Upper lobe of right lung (tissue), 1 donor: ENCODE data around the gene TULP1. TPM values are rescaled to one million over a fixed set of nuclear protein-coding genes. Genes with fewer than 3 reads are reported as not detected.
A peak's percentile ranks its signal among the peaks of the same experiment; 100 is the strongest.

Experiments
- ATAC-seq: fragments of 200-7000 bp; cut with Tn5 transposase; one replicate; pipeline ENCODE4 v1.9.1; 2020; ENCODE audit warnings: mild to moderate bottlenecking, moderate library complexity
- DNase-seq: peaks from one replicate; pipeline ENCODE4 v3.0.0-alpha.2; 2020
- H3K27ac ChIP-seq: fragments of 200-600 bp; one replicate; pipeline ENCODE4 v1.8.0; 2022
- H3K27me3 ChIP-seq: fragments of 200-600 bp; one replicate; pipeline ENCODE4 v1.8.0; 2022; ENCODE audit warnings: mild to moderate bottlenecking
- H3K36me3 ChIP-seq: fragments of 200-600 bp; one replicate; pipeline ENCODE4 v1.8.0; 2022
- H3K4me1 ChIP-seq: fragments of 200-600 bp; one replicate; pipeline ENCODE4 v1.8.0; 2022
- H3K4me3 ChIP-seq: fragments of 200-600 bp; one replicate; pipeline ENCODE4 v1.8.0; 2022; ENCODE audit warnings: mild to moderate bottlenecking
- H3K9me3 ChIP-seq: fragments of 200-600 bp; one replicate; pipeline ENCODE4 v1.8.0; 2022
- intact Hi-C: fragments of 100-400 bp; cut with DNase I; formaldehyde crosslinking; loops from one replicate; pipeline ENCODE4 v1.11.0; 2022
- microRNA-seq: library from miRNA; unstranded; fragments of <30 nt; microRNA quantifications from one replicate; pipeline ENCODE4 v1.2.0, GENCODE V29; 2020; ENCODE audit warnings: borderline microRNAs expressed
- total RNA-seq: library from RNA; stranded (reverse); fragmentation: NEBNext Ultra II Directional; extraction: Animal tissue kit (Norgen Biotek cat#: 25700); gene quantifications from one replicate; pipeline ENCODE4 v1.2.1, GENCODE V29; 2021
- TF ChIP-seq, protein P1 (sequence below): fragments of 200-600 bp; IDR thresholded peaks from one replicate; pipeline ENCODE4 v1.8.0; 2022; ENCODE audit warnings: antibody characterized with exemption
- donor health status: DM: no; HTN: yes; CAD: no; lungs with severe emphysema.

The TULP1 gene
- total RNA-seq, 1 donor from 2014 or later: not detected

DNA sequence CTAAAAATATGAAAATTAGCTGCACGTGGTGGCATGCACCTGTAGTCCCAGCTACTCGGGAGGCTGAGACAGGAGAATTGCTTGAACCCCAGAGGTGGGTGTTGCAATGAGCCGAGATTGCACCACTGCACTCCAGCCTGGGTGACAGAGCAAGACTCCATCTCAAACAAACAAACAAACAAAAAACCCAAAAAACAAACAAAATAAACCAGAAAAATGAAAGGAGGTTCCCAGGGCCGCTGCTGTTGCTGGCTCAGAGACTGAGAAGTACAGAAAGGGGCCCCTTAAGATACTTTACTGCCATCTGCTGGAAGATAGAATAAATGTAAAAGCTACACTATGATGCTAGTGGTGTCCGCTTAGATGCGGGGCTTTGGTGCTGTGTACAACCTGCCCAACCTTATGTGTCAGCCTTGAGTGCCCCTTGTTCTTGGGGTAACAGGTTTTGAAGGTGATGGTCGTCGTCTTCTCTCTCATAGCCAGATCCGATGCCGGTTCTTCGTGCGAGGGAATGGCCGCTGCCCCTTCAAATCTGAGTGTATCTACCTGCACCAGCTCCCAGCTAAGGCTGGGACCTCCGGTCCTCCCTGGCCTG, 63.3 kb downstream of the TULP1 start:
- intact Hi-C loops: loop anchor here (5.0 kb wide), 1 partner anchor 107 kb away; the partner anchor contains the start of gene PPARD
- Histone ChIP-seq H3K27ac (no peak overlapping the region), H3K27me3 (no peaks in the 10 kb centered on the region), H3K4me3 (no peak overlapping the region), H3K4me1 (peaks cover 19% of the 10 kb centered on the region), H3K36me3 (no peaks in the 10 kb centered on the region), H3K9me3 (no peaks in the 10 kb centered on the region)
- DNase-seq (no peak), ATAC-seq (peak; percentile 66)
- TF ChIP-seq, protein P1, sequence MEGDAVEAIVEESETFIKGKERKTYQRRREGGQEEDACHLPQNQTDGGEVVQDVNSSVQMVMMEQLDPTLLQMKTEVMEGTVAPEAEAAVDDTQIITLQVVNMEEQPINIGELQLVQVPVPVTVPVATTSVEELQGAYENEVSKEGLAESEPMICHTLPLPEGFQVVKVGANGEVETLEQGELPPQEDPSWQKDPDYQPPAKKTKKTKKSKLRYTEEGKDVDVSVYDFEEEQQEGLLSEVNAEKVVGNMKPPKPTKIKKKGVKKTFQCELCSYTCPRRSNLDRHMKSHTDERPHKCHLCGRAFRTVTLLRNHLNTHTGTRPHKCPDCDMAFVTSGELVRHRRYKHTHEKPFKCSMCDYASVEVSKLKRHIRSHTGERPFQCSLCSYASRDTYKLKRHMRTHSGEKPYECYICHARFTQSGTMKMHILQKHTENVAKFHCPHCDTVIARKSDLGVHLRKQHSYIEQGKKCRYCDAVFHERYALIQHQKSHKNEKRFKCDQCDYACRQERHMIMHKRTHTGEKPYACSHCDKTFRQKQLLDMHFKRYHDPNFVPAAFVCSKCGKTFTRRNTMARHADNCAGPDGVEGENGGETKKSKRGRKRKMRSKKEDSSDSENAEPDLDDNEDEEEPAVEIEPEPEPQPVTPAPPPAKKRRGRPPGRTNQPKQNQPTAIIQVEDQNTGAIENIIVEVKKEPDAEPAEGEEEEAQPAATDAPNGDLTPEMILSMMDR: peak; percentile 74

GRCh38 chr6:35448191-35448590, 64.5 kb downstream of the TULP1 start:
- Histone ChIP-seq H3K9me3 (no peaks in the 10 kb centered on the region), H3K4me3 (no peak overlapping the region), H3K27ac (no peak overlapping the region), H3K36me3 (no peaks in the 10 kb centered on the region), H3K4me1 (peaks cover 8% of the 10 kb centered on the region), H3K27me3 (no peaks in the 10 kb centered on the region)
- DNase-seq (no peak), ATAC-seq (no peak)
- intact Hi-C loops: loop anchor here (5.0 kb wide), 1 partner anchor 106 kb away; the partner anchor contains the start of gene PPARD
- TF ChIP-seq, protein P1: no peak

Small RNA genes within 50 kb of the gene (microRNA-seq; reads per million reads assigned to microRNA genes)
- not detected for gene MIR7111

Other genes starting within 250 kb of the TULP1 start
- 17.4 TPM for gene DEF6, start 215.1 kb downstream of the TULP1 start, total RNA-seq
- gene PPARD, start 170.3 kb downstream of the TULP1 start, total RNA-seq: 31.6 TPM
- 10.4 TPM for gene FANCE, start 60.6 kb downstream of the TULP1 start, total RNA-seq
- gene RPL10A, start 44.5 kb downstream of the TULP1 start, total RNA-seq: 941 TPM
- 23.4 TPM for gene TEAD3, start 15.8 kb downstream of the TULP1 start, total RNA-seq
- gene FKBP5, start 176.0 kb upstream of the TULP1 start, total RNA-seq: 142 TPM
- 0.52 TPM for gene ARMC12, start 224.1 kb upstream of the TULP1 start, total RNA-seq